ENCODE data around the gene ZNF423. TPM values are rescaled to one million over a fixed set of nuclear protein-coding genes. Genes with fewer than 3 reads are reported as not detected.

ZNF423 gene
- total RNA-seq, 4 donors from 2014 or later, result 1.4 to 20.6 (median 4.7) TPM

DNA sequence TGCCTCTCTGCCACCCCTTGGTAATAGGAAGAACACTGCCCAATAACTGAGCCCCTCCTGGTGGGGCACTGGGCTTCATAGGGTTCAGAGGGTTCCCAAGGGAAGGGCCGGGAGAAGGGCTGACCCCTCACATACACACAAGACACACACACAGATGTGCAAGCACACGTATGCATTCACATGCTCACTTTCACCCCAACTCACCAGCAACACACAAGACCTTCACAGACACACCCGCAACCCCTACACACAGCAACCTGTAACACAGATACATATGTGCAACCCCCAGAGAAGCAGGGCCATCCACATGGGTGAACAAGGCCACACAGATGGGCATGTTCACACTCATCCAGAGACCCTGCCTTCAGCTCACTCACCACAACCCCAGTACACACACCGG, 225.1 kb downstream of the ZNF423 start:
- H3K4me1 ChIP-seq, result no peaks in the 10 kb centered on the region
- TF ChIP-seq POLR2A (IDR thresholded peaks at IDR 0.05), result no peak
- TF ChIP-seq, protein P1, sequence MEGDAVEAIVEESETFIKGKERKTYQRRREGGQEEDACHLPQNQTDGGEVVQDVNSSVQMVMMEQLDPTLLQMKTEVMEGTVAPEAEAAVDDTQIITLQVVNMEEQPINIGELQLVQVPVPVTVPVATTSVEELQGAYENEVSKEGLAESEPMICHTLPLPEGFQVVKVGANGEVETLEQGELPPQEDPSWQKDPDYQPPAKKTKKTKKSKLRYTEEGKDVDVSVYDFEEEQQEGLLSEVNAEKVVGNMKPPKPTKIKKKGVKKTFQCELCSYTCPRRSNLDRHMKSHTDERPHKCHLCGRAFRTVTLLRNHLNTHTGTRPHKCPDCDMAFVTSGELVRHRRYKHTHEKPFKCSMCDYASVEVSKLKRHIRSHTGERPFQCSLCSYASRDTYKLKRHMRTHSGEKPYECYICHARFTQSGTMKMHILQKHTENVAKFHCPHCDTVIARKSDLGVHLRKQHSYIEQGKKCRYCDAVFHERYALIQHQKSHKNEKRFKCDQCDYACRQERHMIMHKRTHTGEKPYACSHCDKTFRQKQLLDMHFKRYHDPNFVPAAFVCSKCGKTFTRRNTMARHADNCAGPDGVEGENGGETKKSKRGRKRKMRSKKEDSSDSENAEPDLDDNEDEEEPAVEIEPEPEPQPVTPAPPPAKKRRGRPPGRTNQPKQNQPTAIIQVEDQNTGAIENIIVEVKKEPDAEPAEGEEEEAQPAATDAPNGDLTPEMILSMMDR (IDR thresholded peaks at IDR 0.05), result no peak
- H3K36me3 ChIP-seq, result no peaks in the 10 kb centered on the region
- H3K9me3 ChIP-seq, result no peaks in the 10 kb centered on the region
- no peak overlapping the region for H3K4me3 ChIP-seq
- H3K27ac ChIP-seq, result no peak overlapping the region
- DNase-seq, result no peak
- H3K27me3 ChIP-seq, result no peaks in the 10 kb centered on the region

DNA sequence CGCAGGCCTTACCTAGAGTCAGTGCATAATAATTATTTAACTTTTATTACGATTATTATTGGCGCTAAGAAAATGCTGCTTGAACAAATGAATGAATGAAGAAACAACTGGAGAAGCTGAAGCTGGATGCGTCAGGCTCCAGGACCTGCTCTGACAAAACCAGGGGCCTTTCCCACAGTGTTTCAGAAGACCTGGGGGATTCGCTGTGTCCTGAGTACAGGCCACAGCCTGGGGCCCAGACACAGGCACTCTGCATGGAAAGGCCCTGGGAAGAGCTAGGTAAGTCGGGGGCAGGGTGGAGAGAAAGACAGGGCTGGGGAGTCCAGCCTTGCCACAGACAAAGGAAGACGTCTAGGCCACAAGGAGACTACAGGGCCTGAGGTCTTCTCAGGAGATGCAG, 226.1 kb downstream of the ZNF423 start:
- DNase-seq, result no peak

DNA sequence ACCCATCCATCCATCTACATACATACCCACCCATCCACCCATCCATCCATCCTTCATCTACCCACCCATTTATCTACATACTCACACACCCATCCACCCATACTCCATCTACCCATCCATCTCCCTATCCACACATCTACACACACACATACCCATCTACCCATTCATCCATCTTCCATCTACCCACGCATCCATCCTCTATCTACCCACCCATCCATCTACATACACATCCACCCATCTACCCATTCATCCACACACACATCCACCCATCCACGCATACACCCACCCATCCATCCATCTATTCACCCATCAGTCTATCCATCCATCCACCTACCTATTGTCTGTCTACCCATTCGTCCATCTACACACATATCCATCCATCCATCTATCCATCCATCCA, 227.8 kb downstream of the ZNF423 start:
- TF ChIP-seq POLR2A (IDR thresholded peaks at IDR 0.05), result no peak
- TF ChIP-seq, protein P1 (IDR thresholded peaks at IDR 0.05), result no peak
- no peaks in the 10 kb centered on the region for H3K9me3 ChIP-seq
- DNase-seq, result no peak

More for the DNA sequence above, 226.1 kb downstream of the ZNF423 start:
- Histone ChIP-seq H3K36me3 (no peaks in the 10 kb centered on the region), H3K4me1 (no peaks in the 10 kb centered on the region), H3K27me3 (no peaks in the 10 kb centered on the region), H3K9me3 (no peaks in the 10 kb centered on the region), H3K4me3 (no peak overlapping the region), H3K27ac (no peak overlapping the region)
- TF ChIP-seq POLR2A (IDR thresholded peaks at IDR 0.05), result no peak
- TF ChIP-seq, protein P1 (IDR thresholded peaks at IDR 0.05), result no peak

DNA sequence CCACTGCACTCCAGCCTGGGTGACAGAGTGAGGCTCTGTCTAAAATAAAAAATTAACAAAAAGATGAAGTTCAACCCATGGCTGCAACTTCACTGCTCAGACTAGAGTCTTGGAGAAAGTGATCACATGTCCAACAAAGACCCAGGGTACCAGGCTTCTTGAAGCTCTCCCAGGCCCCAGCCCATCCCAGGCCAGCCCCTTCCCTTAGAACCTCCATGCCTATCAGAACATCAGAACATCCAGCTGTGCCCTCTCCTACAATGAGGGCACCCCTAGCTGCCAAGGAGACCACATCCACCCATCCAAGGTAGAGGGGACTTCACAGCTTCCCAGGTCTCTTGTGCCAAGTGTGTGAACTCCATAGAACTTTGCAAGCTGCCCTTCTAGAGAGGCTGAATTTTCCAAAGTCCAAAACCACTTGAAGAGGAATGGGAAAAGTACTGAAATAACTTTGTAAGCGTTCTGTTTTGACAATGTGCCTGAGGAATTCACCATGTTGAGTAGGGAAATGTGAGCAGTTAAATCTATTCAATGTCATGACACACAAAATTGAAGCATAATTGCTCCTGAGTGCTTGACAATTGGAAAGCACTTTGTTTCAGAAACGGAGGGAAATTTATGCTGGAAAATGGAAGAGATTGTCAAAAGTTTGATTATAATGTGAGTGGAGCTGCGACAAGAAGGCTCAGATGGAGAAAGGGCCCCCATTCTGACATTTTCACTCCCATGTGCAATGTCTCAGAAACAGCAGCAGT, 230.4 kb downstream of the ZNF423 start:
- no peak for DNase-seq
- no peaks in the 10 kb centered on the region for H3K36me3 ChIP-seq
- TF ChIP-seq, protein P1 (IDR thresholded peaks at IDR 0.05), result no peak
- TF ChIP-seq POLR2A (IDR thresholded peaks at IDR 0.05), result no peak
- H3K27me3 ChIP-seq, result no peaks in the 10 kb centered on the region
- no peak overlapping the region for H3K27ac ChIP-seq
- no peak overlapping the region for H3K4me3 ChIP-seq
- H3K9me3 ChIP-seq, result no peaks in the 10 kb centered on the region
- peaks cover 0 to 7% (median 0%) of the 10 kb centered on the region in 4 donors for H3K4me1 ChIP-seq

More for the DNA sequence above, 227.8 kb downstream of the ZNF423 start:
- Histone ChIP-seq H3K27me3 (no peaks in the 10 kb centered on the region), H3K36me3 (no peaks in the 10 kb centered on the region), H3K4me1 (no peaks in the 10 kb centered on the region), H3K27ac (no peak overlapping the region), H3K4me3 (no peak overlapping the region)

DNA sequence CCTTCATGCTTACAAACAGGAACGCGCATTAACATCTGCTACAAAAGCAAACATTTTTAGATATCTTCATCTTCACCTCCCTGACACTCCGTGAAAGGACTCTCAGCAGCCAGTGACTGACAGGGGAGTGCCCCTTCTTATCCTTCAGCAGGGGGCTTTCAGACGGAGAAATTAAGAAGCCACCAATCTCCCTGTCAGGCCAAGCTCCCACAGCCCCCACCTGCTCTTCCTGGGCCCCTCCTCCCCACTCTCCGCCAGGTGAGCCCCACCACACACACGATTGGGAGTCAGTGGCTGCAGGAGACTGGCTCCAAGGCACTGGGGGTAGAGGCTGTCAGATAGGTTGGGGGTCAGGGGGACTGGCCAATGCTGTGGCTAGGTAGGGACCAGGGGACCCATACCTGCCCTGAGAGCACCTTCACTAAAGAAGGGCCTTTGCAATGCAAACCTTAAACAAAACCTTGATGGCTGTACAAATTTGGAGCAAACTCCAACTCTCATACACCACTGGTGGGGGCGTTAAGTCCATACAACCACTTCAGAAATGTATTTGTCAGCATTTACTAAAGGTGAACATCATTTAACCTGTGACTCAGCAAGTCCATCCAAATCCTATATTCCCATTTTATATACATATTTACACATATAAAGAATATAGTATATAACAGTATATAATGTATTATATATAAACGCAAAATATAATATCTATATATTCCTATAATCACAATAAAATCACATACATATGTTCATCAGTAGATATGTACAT, 232.2 kb downstream of the ZNF423 start:
- no peak for DNase-seq
- no peak overlapping the region for H3K4me3 ChIP-seq
- H3K36me3 ChIP-seq, result no peaks in the 10 kb centered on the region
- H3K27me3 ChIP-seq, result no peaks in the 10 kb centered on the region
- no peaks in the 10 kb centered on the region for H3K9me3 ChIP-seq
- peaks cover 0 to 9% (median 0%) of the 10 kb centered on the region in 4 donors for H3K4me1 ChIP-seq
- TF ChIP-seq POLR2A (IDR thresholded peaks at IDR 0.05), result no peak
- TF ChIP-seq, protein P1 (IDR thresholded peaks at IDR 0.05), result no peak
- H3K27ac ChIP-seq, result no peak overlapping the region

All from Peyer's patch (tissue), 4 donors.